GM12878 (cell line): ENCODE measurements around the gene ATP4A.
A peak's percentile ranks its signal among the peaks of the same experiment; 100 is the strongest.

Experiments
- CTCF ChIP-seq, 3 experiments: IDR thresholded peaks in 2 of 3; conservative IDR thresholded peaks in 1 of 3; 2 replicates each; pipeline ENCODE4 v1.5.1; 2011; ENCODE audit warnings: low read depth in 3 of 3, low read length in 3 of 3, mild to moderate bottlenecking in 3 of 3, control low read depth in 2 of 3, moderate library complexity in 2 of 3, inconsistent platforms in 1 of 3, mixed read lengths in 1 of 3; ENCODE audit not compliant: control insufficient read depth in 2 of 3, insufficient read depth in 1 of 3; ENCODE audit errors: extremely low read depth in 1 of 3
- GABPA ChIP-seq: IDR thresholded peaks from 2 replicates; pipeline ENCODE4 v1.6.1; 2014; ENCODE audit warnings: antibody characterized with exemption, low read depth, mild to moderate bottlenecking, inconsistent platforms
- NBN ChIP-seq: fragments of 450-650 bp; IDR thresholded peaks from 2 replicates; pipeline ENCODE4 v1.6.1; 2016
- USF2 ChIP-seq: IDR thresholded peaks from 2 replicates; pipeline ENCODE4 v1.6.1; 2011; ENCODE audit warnings: low read depth, low read length, improper control_type of control experiment, borderline replicate concordance
- ZNF274 ChIP-seq: IDR thresholded peaks from one replicate; pipeline ENCODE4 v1.8.0; 2011; ENCODE audit not compliant: insufficient read length, insufficient read depth
- ZNF592 ChIP-seq: fragments of 450-650 bp; IDR thresholded peaks from 2 replicates; pipeline ENCODE4 v1.6.1; 2017; ENCODE audit warnings: mild to moderate bottlenecking, moderate library complexity
- TF ChIP-seq, protein P1 (sequence below): IDR thresholded peaks from 2 replicates; pipeline ENCODE4 v1.6.1; 2012; ENCODE audit warnings: mild to moderate bottlenecking, low read depth, low read length

DNA sequence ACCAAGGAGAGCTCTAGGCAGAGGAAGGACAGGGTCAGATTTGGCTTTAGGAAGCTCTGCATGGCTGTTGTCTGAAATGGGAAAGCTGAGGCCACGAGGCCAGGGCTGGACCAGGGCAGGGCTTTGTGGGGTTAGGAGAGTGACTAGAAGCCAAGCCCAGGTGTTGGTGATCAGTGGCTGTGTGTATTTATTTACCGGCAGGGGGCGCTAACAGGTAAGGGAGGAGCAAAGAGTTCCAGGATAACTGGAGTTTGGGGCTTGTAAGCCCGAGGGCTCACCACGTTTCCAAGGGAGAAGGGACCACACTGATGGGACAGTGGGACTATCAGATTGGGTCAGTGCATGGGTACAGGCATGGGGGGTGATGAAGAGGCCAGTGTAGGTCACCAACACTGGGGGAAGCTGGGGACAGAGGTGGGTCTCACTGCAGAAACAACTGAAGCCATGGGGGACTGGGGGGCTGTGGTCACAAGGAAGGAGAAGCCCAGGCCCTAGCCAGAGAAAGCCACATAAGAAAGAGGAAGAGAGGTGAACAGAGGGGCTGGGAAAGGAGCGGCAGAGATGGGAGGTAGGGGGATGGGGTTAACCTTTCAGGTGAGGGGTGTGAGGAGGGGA, 14.2 kb downstream of the ATP4A start:
- TF ChIP-seq NBN: 0 out of 2 replicates have a peak, but pooled peaks have one; percentile 44
- TF ChIP-seq ZNF592: no peak
- no peak for TF ChIP-seq USF2
- TF ChIP-seq CTCF (IDR thresholded peaks at IDR 0.05 in 2 of 3, conservative IDR thresholded peaks at IDR 0.05 in 1 of 3; ENCODE audit: control insufficient read depth in 2 of 3, extremely low read depth in 1 of 3, insufficient read depth in 1 of 3, low read depth in 3 of 3, low read length in 3 of 3): peak; percentile 65 to 87 (median 83)
- TF ChIP-seq ZNF274: no peak
- no peak for TF ChIP-seq GABPA
- TF ChIP-seq, protein P1, sequence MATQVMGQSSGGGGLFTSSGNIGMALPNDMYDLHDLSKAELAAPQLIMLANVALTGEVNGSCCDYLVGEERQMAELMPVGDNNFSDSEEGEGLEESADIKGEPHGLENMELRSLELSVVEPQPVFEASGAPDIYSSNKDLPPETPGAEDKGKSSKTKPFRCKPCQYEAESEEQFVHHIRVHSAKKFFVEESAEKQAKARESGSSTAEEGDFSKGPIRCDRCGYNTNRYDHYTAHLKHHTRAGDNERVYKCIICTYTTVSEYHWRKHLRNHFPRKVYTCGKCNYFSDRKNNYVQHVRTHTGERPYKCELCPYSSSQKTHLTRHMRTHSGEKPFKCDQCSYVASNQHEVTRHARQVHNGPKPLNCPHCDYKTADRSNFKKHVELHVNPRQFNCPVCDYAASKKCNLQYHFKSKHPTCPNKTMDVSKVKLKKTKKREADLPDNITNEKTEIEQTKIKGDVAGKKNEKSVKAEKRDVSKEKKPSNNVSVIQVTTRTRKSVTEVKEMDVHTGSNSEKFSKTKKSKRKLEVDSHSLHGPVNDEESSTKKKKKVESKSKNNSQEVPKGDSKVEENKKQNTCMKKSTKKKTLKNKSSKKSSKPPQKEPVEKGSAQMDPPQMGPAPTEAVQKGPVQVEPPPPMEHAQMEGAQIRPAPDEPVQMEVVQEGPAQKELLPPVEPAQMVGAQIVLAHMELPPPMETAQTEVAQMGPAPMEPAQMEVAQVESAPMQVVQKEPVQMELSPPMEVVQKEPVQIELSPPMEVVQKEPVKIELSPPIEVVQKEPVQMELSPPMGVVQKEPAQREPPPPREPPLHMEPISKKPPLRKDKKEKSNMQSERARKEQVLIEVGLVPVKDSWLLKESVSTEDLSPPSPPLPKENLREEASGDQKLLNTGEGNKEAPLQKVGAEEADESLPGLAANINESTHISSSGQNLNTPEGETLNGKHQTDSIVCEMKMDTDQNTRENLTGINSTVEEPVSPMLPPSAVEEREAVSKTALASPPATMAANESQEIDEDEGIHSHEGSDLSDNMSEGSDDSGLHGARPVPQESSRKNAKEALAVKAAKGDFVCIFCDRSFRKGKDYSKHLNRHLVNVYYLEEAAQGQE: no peak
